Cardiac fibroblast (primary cell): ENCODE data around the gene COL7A1.

ENCODE experiments used
- DNase-seq, 2 donors: peaks; one replicate each; pipeline versions ENCODE4 v3.0.0 to v3.0.0-alpha.2; 2010; ENCODE audit warnings: low read depth in 2 of 2
- H3K4me3 ChIP-seq, 2 donors: replicated peaks in 1 of 2; 1 replicate in 1 of 2; 2 replicates in 1 of 2; pipeline ENCODE4 v1.5.1; 2011; ENCODE audit warnings: low read depth in 2 of 2, low read length in 2 of 2, mild to moderate bottlenecking in 2 of 2, moderate library complexity in 1 of 2
- CTCF ChIP-seq: IDR thresholded peaks from one replicate; pipeline ENCODE4 v1.5.1; 2011; ENCODE audit warnings: low read depth, mild to moderate bottlenecking, low read length, inconsistent platforms

Gene COL7A1

DNA sequence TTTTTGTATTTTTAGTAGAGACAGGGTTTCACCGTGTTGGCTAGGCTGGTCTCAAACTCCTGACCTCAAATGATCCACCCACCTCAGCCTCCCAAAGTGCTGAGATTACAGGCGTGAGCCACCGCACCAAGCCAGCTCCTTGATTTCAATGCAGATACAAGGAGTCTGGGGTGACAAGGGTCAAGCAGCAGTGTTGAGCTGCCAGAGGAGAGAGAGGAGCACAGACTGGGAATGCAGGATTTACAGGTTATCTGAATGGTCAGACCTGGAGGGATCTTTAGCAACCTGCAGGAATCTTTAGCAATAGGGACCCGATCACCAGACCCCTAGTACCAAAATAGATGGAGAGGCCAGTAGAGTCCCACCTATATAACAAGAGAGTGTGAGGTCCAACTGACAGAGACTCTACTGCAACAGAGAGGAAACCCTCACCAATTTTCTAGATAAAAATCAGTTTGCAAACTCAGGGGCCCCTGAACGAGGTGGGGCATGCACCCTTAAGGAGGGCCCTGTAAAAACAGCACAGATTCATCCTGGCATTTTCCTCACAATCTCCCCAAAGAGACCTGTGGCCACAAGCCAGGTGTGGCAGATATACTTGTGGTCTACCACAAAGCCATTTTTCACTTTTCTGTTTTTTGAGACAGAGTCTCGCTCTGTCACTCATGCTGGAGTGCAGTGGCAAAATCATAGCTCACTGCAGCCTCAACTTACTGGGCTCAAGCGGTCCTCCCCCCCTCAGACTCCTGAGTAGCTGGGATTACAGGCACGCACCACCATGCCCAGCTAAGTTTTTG lies 80.5 kb downstream of the COL7A1 start:
- no peak overlapping the region for H3K4me3 ChIP-seq
- TF ChIP-seq CTCF, result no peak
- DNase-seq, result no peak
